ENCODE data around the gene TLR8.
"Not testable (repeated sequence)": the region's sequence is repeated elsewhere in the genome, so short reads cannot be mapped to it uniquely, and the experiment has no call there.

TLR8 gene

GRCh38 chrX:12899506-12899905, 6.9 kb upstream of the TLR8 start:
- no peak for DNase-seq

- DNase-seq = no peak
These were observed 4.9 kb upstream of the TLR8 start for GRCh38 chrX:12901486-12901885.

GRCh38 chrX:12903646-12904045, 2.8 kb upstream of the TLR8 start:
- no peak for DNase-seq

GRCh38 chrX:12910423-12911121, 4.2 kb downstream of the TLR8 start:
- no peak for DNase-seq

- no peak for DNase-seq
These were observed 4.7 kb downstream of the TLR8 start for GRCh38 chrX:12911122-12911470.

GRCh38 chrX:12912791-12913482, 6.5 kb downstream of the TLR8 start:
- no peak for DNase-seq

- DNase-seq = no peak
These were observed 11.3 kb downstream of the TLR8 start for GRCh38 chrX:12917753-12918152.

GRCh38 chrX:12919051-12919450, 12.6 kb downstream of the TLR8 start:
- no peak for DNase-seq

- DNase-seq = no peak
These were observed 13.2 kb downstream of the TLR8 start for GRCh38 chrX:12919620-12920019.

GRCh38 chrX:12920990-12921389, 14.6 kb downstream of the TLR8 start:
- no peak for DNase-seq

- DNase-seq = no peak
These were observed 15.6 kb downstream of the TLR8 start for GRCh38 chrX:12921886-12922598.

- no peak for DNase-seq
These were observed 16.1 kb downstream of the TLR8 start for GRCh38 chrX:12922599-12922919.

- no peak for DNase-seq
These were observed 23.3 kb downstream of the TLR8 start for GRCh38 chrX:12929701-12930100.

- no peak for DNase-seq
These were observed 23.7 kb downstream of the TLR8 start for GRCh38 chrX:12930150-12930549.

GRCh38 chrX:12932244-12932643, 25.8 kb downstream of the TLR8 start:
- DNase-seq = no peak

- DNase-seq = no peak
These were observed 28.4 kb downstream of the TLR8 start for GRCh38 chrX:12934850-12935249.

GRCh38 chrX:12936947-12937346, 30.5 kb downstream of the TLR8 start:
- no peak for DNase-seq

GRCh38 chrX:12940471-12940870, 34.1 kb downstream of the TLR8 start:
- DNase-seq = not testable (repeated sequence)

GRCh38 chrX:12943592-12943991, 37.2 kb downstream of the TLR8 start:
- DNase-seq = not testable (repeated sequence)

GRCh38 chrX:12944452-12944851, 38.0 kb downstream of the TLR8 start:
- not testable (repeated sequence) for DNase-seq

- DNase-seq = no peak
These were observed 39.1 kb downstream of the TLR8 start for GRCh38 chrX:12945494-12945893.

GRCh38 chrX:12946406-12946805, 40.0 kb downstream of the TLR8 start:
- no peak for DNase-seq

- no peak for DNase-seq
These were observed 40.6 kb downstream of the TLR8 start for GRCh38 chrX:12946838-12947544.

All from NCI-H1436 treated with DMSO at 0.1 percent for 48 hours (cell line).